ENCODE results near the gene DRG1.
"Not testable (repeated sequence)": the region's sequence is repeated elsewhere in the genome, so short reads cannot be mapped to it uniquely, and the experiment has no call there.

DRG1 gene

GRCh38 chr22:31399211-31400022 is at the start of gene DRG1:
DRG1 (plus strand) TSS chr22:31399604; CDS start chr22:31399684, 80 bp downstream.
- peak; percentile 98 for DNase-seq

GRCh38 chr22:31349960-31350359 is 49.4 kb upstream of the DRG1 start:
- no peak for DNase-seq

- no peak for DNase-seq
Observed at GRCh38 chr22:31350410-31350863, 49.0 kb upstream of the DRG1 start.

GRCh38 chr22:31354515-31354914 is 44.9 kb upstream of the DRG1 start:
- DNase-seq = no peak

GRCh38 chr22:31360029-31360428 is 39.4 kb upstream of the DRG1 start:
- DNase-seq = no peak

GRCh38 chr22:31361743-31362142 is 37.7 kb upstream of the DRG1 start:
- no peak for DNase-seq

- no peak for DNase-seq
Observed at GRCh38 chr22:31363885-31364465, 35.4 kb upstream of the DRG1 start.

- DNase-seq = no peak
Observed at GRCh38 chr22:31367426-31367825, 32.0 kb upstream of the DRG1 start.

- no peak for DNase-seq
Observed at GRCh38 chr22:31377612-31378011, 21.8 kb upstream of the DRG1 start.

- no peak for DNase-seq
Observed at GRCh38 chr22:31378123-31378522, 21.3 kb upstream of the DRG1 start.

GRCh38 chr22:31378651-31379050 is 20.8 kb upstream of the DRG1 start:
- not testable (repeated sequence) for DNase-seq

- DNase-seq = no peak
Observed at GRCh38 chr22:31393893-31394292, 5.5 kb upstream of the DRG1 start.

GRCh38 chr22:31394326-31394725 is 5.1 kb upstream of the DRG1 start:
- DNase-seq = no peak

GRCh38 chr22:31398231-31398630 is 1.2 kb upstream of the DRG1 start:
- DNase-seq = no peak

GRCh38 chr22:31400023-31400397 is 606 bp downstream of the DRG1 start:
- DNase-seq = no peak

- not testable (repeated sequence) for DNase-seq
Observed at GRCh38 chr22:31402350-31402749, 2.9 kb downstream of the DRG1 start.

- DNase-seq = no peak
Observed at GRCh38 chr22:31425331-31426050, 26.1 kb downstream of the DRG1 start.

GRCh38 chr22:31431950-31432349 is 32.5 kb downstream of the DRG1 start:
- no peak for DNase-seq

GRCh38 chr22:31436132-31436531 is 36.7 kb downstream of the DRG1 start:
- no peak for DNase-seq

- DNase-seq = no peak
Observed at GRCh38 chr22:31439808-31440207, 40.4 kb downstream of the DRG1 start.

- no peak for DNase-seq
Observed at GRCh38 chr22:31440681-31441080, 41.3 kb downstream of the DRG1 start.

- DNase-seq = no peak
Observed at GRCh38 chr22:31441652-31442051, 42.2 kb downstream of the DRG1 start.

- DNase-seq = no peak
Observed at GRCh38 chr22:31442768-31443489, 43.5 kb downstream of the DRG1 start.
